GM12875 (cell line): ENCODE results near the gene KLHL7.
"Not testable (repeated sequence)": the region's sequence is repeated elsewhere in the genome, so short reads cannot be mapped to it uniquely, and the experiment has no call there.

ENCODE experiments used
- H3K4me3 ChIP-seq: one replicate; pipeline ENCODE4 v1.5.1; 2011; ENCODE audit warnings: low read depth, low read length, control low read depth
- CTCF ChIP-seq: IDR thresholded peaks from 2 replicates; pipeline ENCODE4 v1.5.1; 2011; ENCODE audit warnings: low read depth, mild to moderate bottlenecking, control low read depth, inconsistent platforms, low read length, moderate library complexity, borderline replicate concordance; ENCODE audit not compliant: insufficient read depth

The KLHL7 gene

GRCh38 chr7:23120106-23120505 lies 14.5 kb downstream of the KLHL7 start:
- no peak for TF ChIP-seq CTCF
- H3K4me3 ChIP-seq = no peak overlapping the region

- H3K4me3 ChIP-seq = no peak overlapping the region
- TF ChIP-seq CTCF = no peak
Observed at GRCh38 chr7:23121165-23121564, 15.6 kb downstream of the KLHL7 start.

GRCh38 chr7:23123007-23123406 lies 17.4 kb downstream of the KLHL7 start:
- TF ChIP-seq CTCF = no peak
- H3K4me3 ChIP-seq = no peak overlapping the region

GRCh38 chr7:23123465-23123864 lies 17.9 kb downstream of the KLHL7 start:
- no peak overlapping the region for H3K4me3 ChIP-seq
- no peak for TF ChIP-seq CTCF

- no peak for TF ChIP-seq CTCF
- H3K4me3 ChIP-seq = no peak overlapping the region
Observed at GRCh38 chr7:23129036-23129435, 23.5 kb downstream of the KLHL7 start.

GRCh38 chr7:23131799-23132198 lies 26.2 kb downstream of the KLHL7 start:
- H3K4me3 ChIP-seq = not testable (repeated sequence)

GRCh38 chr7:23133797-23134196 lies 28.2 kb downstream of the KLHL7 start:
- TF ChIP-seq CTCF = no peak

GRCh38 chr7:23135755-23136154 lies 30.2 kb downstream of the KLHL7 start:
- H3K4me3 ChIP-seq = no peak overlapping the region
- no peak for TF ChIP-seq CTCF

More at GRCh38 chr7:23133797-23134196, 28.2 kb downstream of the KLHL7 start:
- no peak overlapping the region for H3K4me3 ChIP-seq
